Activated T-cell treated with anti-CD3 and anti-CD28 coated beads for 1 hour (primary cell): ENCODE measurements around the gene ADPRH.

Experiments used
- DNase-seq: peaks from one replicate; pipeline ENCODE4 v3.0.0-alpha.2; 2020; ENCODE audit warnings: low read depth

ADPRH gene

GRCh38 chr3:119630128-119630879 is 51.0 kb downstream of the ADPRH start:
- no peak for DNase-seq

GRCh38 chr3:119630880-119631329 is 51.6 kb downstream of the ADPRH start:
- no peak for DNase-seq

- no peak for DNase-seq
Observed at GRCh38 chr3:119631516-119631915, 52.2 kb downstream of the ADPRH start.

- no peak for DNase-seq
Observed at GRCh38 chr3:119632216-119632615, 52.9 kb downstream of the ADPRH start.

- no peak for DNase-seq
Observed at GRCh38 chr3:119632829-119633228, 53.5 kb downstream of the ADPRH start.

- DNase-seq: no peak
Observed at GRCh38 chr3:119635719-119636118, 56.4 kb downstream of the ADPRH start.

- DNase-seq: no peak
Observed at GRCh38 chr3:119636249-119636648, 57.0 kb downstream of the ADPRH start.

GRCh38 chr3:119636891-119637611 is 57.8 kb downstream of the ADPRH start:
- no peak for DNase-seq

- no peak for DNase-seq
Observed at GRCh38 chr3:119637679-119638477, 58.6 kb downstream of the ADPRH start.
